NCI-H1694 (cell line): Measurements from ENCODE around the gene CHAC2.
A peak's percentile ranks its signal among the peaks of the same experiment; 100 is the strongest.
"Not testable (repeated sequence)": the region's sequence is repeated elsewhere in the genome, so short reads cannot be mapped to it uniquely, and the experiment has no call there.

ENCODE experiments used
- DNase-seq: peaks from one replicate; lab custom pipeline; 2025; lab: John Stamatoyannopoulos, UW

Gene CHAC2

DNA sequence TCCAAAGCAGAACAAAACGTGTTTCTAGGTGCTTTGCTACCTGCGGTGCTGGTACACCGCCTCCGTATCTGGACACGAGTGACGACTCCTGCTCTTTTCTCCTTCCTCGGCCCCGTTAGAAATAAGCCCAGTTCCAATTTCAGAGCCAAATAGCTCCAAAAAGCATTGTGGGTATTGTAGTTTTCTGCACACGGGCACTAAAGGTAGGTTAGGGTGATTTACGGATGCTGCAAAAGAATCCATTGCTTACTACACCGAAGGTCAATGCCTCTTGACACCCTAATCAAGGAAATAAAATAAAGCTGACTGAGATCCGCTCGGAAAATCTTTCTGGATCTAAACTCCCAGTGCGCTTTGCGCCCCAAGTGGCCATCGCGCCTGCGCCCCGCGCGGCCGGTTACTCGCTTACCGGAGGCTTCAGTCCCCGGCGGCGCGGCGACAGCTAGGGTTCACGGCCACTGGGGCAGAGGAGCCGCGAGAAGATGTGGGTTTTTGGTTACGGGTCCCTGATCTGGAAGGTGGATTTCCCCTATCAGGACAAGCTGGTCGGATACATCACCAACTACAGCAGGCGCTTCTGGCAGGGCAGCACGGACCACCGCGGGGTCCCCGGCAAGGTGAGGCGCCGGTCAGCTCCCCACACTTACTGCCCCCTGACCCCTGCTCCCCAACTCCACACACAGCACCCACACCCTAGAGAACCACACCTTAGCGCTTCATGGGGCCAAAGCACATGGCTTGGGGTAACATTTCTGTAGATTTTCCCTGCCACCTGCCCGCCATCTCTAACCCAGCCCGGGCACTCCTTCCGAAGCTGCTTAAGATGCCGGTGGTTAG lies at the start of gene CHAC2:
CHAC2 (plus strand) TSS at position 400 of the 837 bp plus-strand sequence; CDS start at position 483, 83 bp downstream.
- DNase-seq: peak; percentile 73

DNA sequence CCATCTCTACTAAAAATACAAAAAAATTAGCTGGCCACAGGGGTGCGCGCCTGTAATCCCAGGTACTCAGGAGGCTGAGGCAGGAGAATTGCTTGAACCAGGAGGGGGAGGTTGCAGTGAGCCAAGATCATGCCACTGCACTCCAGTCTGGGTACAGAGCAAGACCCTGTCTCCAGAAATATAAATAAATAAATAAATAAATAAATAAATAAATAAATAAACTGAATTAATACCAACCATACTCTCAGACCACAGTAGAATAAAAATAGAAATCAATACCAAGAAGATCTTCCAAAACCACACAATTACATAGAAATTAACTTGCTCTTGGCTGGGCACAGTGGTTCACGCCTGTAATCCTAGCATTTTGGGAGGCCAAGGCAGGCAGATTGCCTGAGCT lies 46.7 kb upstream of the CHAC2 start:
- DNase-seq: not testable (repeated sequence)

DNA sequence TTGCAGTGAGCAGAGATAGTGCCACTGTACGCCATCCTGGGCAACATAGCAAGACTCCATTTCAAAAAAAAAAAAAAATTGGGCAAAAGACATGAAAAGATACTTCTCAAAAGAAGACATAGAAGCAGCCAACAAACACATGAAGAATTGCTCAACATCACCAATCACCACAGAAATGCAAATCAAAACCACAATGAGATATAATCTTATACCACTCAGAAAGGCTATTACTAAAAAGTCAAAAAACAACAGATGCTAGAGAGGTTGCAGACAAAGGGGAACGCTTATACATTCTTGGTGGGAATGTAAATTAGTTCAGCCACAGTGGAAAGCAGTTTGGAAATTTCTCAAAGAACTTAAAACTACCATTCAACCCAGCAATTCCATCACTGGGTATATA lies 43.1 kb upstream of the CHAC2 start:
- DNase-seq: no peak

DNA sequence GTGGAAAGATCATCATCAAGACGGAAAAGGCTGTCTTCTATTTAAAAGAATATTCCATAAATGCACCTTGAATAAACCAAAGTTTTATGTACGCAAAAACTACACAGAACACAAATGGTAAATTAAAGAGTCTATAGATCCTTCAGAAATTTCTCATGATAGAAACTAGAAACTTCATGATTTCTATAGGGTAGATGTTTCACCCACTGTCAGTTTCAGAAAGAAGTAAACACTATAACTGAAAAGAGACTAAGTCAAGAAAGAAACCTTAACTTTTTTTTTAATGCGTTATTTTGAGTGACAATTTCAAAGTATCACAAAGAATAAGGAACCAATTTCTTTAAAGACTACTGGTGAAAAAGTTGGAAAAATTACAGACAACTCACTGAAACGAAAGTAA lies 41.9 kb upstream of the CHAC2 start:
- DNase-seq: no peak

DNA sequence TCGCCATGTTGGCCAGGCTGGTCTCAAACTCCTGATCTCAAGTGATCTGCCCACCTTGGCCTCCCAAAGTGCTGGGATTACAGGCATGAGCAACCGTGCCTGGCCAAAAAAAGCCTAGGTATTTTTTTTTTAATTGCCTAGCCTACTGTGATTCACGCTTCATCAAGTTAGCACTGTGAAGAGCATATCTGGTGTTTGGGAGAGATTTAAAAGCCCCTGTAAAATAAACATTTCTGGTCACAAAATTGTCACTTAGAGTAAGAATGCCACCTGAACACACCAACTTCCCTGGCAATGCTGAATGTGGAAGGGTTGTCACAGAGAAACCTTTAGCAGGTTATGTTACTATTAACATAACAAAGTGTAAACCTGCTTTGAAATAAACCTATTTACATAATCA lies 39.7 kb upstream of the CHAC2 start:
- DNase-seq: no peak

DNA sequence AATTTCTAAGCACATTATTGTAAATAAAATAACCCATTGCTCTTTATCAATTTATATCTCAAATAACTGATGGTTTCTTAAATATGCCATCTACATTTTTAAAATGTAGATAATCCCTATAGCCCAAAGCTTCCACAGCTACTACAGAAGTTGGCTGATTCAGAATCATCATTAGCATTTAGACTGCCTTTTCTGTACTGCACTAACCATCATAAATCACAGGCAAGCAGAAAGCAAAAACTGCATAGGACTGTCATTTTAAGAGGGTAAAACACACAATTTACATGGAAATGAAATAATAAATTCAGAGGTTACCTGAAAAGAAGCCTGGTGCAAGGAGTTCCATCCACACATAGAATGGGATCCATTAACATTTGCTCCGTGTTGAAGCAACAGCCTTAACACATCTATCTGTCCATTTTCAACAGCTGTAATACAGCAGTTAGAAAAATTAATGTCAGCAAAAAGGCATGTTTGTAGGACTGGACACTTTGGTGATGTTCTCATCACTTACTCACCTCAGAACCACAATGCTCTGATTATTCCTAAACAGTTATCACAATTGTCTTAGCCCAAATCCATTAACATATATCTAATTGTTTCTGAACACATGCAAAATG lies 38.4 kb upstream of the CHAC2 start:
- DNase-seq: no peak

DNA sequence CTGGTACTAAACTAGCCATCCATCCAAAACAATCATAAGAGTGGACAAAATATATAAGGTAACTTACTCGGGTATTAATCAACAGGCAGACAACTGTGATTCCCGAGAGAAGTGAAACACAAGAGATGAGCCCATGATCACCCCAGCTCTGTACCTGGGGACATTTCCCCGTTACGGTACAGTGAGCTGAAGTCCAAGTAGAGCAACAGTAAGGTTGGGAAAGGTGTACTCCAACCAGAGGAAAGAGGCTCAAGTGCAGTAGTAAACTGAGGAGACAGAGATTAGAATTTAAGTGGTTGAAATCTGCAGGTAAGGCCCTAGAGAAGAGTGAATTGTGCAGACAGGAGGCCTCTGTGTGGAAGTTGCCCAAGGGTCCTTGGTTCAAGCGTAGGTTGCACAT lies 30.5 kb upstream of the CHAC2 start:
- no peak for DNase-seq

DNA sequence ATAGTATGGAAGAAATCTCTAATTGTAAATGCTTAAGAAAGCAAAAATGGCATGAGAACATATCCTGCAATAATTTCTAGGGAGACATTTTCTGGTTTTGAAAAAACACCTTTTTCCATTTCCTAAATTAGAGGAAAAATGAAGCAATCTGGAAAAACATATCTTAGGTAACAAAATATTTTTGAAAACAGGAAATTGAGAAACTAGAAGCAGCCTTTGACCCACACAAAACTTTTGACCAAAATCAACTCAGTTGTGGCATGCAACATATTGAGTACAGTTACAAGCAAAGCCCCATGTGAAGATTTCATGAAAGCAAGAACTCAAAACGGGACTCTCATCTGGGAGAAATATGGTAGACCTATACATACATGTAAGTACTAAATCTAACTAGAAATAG lies 28.6 kb upstream of the CHAC2 start:
- DNase-seq: no peak

DNA sequence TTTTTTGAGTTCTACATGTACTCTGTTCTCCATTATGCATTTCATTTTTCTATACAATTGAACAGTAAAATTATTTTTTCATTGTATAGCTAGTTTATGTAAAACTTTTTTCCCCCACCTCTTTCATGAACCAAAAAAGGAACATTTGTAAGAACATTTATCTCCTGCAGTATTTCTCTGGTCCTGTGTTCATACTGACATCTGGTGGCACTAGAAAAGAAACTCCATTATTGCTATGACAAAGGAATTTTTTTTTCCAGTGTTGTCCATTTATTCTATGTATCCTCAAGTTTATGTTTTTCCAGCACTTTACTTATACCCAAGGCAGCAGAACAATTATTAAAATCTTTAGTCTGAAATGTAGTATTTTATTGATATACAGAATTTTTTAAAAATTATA lies 27.4 kb upstream of the CHAC2 start:
- DNase-seq: peak; percentile 25

DNA sequence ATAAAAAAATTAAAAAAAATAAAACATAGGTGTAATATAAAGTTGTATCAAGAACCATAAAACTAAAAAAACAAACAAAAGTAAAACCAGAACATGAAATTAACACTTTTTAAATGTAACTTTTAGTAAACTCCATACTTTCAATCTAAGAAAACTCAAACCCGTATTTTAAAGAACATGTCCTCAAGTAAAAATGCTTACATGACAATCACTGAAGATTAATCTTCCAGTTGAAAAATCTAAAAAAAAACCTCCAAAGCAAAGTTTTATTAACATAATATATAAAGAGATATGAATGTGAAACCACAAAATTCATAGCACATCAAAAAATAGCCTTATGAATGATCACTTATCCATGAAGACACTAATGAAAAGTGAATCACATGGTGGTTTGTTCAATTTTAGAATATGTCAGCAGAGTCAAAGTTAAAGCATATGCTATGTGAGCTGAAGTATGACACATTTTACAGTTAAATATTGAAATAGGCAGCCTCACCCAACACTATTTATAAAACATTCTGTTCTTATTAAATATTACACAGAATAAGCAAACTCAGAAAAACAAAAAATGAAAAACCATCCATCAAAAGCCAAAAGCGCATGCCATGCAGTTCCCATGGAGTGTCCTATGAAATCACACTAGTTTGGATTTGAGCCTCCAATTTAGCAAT lies 23.1 kb upstream of the CHAC2 start:
- no peak for DNase-seq

DNA sequence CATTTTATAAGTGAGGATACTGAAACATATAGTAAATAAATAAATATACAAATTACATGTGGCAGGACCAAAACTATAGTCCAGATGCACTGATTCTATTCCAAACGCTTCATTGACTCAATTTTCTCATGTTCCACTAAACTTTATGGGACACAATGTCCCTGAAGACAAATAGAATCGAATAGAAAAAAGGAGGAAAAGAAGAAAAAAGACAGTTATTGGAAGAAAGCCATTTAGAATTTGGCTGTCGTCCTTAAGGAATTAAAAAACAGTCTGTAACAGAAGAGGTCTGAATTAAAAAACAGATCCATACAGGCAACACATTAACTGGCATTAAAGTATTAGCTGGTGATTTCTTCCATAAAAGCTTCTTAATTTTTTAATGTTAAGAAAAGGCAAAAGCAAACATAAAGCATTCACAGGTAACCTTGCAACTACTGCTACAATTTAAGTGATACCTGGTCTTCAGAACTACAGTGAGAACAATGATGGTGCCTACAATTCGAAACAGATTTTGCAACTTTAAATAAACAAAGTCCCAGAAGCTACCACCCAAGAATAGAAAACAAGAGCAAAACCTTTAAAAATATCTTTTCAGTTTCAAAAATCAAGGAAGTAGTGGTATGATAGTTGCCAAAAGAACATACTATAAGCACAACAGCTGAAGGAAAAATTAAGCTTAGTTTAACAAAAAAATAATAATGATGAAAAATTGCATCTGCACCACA lies 17.4 kb upstream of the CHAC2 start:
- DNase-seq: no peak

DNA sequence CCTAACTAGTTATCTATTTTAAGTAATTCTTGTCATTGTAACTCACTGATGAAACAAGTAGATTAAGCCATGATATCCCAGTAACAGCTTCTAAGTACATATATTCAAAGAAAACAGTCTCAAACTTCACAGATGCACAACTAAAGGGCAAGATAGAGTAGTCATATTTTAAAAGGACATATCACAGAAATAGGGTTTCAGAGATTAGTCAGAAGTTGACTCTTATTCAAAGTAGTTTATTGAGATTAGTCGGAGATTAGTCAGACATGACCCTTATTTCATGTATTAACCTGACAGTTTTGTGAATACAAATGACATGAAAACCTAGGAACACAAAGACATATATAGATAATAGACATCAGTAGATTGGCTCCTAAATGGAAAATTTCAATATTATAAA lies 15.9 kb upstream of the CHAC2 start:
- DNase-seq: no peak

DNA sequence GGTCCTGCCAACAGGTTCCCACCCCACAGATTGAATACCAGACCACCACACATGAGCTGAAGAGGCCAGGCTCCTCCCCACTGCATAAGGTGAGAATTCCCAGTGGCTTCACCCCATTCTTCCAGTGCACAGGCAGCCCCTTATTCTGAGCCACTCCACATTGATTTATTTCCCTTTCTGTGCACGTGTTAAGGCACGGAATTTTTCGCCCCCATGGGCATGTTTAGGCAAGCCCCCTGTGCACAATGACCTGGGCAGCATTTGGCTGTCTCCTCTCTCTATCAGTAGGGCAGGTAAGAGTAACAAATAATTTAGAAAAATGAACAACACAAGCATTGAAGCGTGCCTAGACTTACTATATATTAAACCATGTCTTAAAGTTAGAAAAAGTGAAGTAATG lies 15.2 kb upstream of the CHAC2 start:
- no peak for DNase-seq

DNA sequence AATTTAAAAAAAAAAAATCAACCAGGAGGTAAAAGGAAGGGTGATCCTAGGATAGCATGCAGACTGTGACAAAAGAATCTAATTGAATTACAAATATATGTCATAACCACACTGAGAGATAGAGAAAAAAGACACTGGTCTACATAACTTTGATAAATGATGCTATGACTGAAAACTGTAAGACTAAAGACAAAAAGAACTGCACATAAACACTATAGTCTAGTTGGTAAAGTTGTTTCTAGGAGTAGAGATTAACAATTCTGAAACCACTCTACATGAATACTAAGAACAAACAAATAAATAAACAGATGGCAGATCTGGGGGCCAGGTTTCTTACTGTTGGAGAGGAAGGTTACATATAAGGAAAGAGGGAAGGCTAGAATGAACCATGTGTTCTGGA lies 14.6 kb upstream of the CHAC2 start:
- DNase-seq: no peak

DNA sequence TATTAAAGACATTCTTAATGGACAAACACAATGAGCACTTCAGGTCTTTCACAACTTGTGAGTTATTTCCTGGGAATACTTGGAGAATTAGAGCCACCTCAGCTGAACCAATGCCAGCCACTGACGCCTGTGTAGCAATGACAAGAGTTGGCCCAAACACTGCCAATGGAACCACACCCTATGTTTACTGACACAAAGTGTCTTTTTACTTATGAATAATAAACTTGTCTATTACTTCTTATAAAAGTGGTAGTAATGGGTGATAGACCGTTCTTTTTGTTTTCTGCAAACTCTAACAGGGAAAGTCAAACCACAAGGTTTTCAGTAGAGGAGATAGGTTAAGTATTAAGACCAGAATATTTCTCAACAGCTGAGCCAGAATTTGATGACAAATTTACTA lies 12.5 kb upstream of the CHAC2 start:
- no peak for DNase-seq

DNA sequence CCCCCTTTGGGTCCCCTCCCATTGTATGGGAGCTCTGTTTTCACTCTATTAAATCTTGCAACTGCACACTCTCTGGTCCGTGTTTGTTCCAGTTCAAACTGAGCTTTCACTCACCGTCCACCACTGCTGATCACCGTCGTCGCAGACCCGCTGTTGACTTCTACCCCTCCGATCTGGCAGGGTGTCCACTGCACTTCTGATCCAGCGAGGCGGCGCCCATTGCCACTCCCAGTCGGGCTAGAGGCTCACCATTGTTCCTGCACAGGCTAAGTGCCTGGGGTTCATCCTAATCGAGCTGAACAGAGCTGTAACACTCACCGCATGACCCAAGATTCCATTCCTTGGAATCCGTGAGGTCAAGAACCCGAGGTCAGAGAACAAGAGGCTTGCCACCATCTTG lies 11.0 kb upstream of the CHAC2 start:
- DNase-seq: no peak

DNA sequence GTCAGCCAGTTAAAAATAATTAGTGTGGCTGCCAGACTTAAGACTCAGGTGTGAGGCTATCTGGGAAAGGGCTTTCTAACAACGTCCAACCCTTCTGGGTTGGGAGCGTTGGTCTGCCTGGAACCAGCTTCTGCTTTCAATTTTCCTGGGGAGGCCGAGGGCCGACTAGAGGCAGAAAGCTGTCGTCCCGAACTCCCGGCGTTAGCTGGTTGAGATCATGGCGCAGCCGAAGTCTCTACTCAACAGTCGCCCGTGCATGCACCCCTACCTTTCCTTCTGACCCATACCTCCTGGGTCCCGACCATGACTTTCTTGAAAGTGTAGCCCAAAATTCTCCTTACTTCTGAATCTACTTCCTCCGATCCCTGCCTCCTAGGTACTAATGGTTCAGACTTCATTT lies 10.4 kb upstream of the CHAC2 start:
- DNase-seq: not testable (repeated sequence)

DNA sequence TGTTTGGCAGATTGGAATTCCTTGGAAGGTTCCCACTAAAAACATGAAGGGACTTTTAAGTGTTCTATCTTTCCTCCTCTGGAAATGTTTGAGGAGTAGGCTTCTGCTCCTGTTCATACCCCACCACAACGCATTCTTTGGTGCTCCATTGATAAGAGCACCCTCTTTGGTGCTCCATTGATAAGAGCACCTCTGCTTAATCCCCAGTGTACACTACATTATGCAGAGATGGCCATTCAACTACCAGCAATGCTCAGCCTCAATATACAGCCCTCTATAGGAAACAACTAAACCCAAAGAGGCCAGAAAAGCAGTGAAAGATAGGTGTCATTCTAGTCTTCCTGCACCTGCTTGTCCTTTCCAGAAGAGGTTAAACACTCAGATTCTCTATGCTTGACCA lies 1.8 kb upstream of the CHAC2 start:
- no peak for DNase-seq

DNA sequence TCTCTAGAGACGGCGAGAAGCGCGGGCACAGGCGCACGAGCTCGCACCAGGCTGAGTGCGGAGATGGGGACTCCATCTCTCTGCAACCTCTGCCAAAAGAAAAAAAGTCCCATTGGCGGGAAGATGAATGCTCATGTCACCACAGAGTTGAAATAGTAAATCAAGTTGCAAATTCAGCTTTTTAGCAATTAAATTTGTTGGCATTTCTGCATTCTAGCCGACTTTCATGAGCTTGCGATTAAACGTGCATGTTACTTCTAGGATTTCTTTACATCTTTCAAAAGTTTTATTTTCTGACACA lies 588 bp downstream of the CHAC2 start:
- DNase-seq: peak; percentile 32

DNA sequence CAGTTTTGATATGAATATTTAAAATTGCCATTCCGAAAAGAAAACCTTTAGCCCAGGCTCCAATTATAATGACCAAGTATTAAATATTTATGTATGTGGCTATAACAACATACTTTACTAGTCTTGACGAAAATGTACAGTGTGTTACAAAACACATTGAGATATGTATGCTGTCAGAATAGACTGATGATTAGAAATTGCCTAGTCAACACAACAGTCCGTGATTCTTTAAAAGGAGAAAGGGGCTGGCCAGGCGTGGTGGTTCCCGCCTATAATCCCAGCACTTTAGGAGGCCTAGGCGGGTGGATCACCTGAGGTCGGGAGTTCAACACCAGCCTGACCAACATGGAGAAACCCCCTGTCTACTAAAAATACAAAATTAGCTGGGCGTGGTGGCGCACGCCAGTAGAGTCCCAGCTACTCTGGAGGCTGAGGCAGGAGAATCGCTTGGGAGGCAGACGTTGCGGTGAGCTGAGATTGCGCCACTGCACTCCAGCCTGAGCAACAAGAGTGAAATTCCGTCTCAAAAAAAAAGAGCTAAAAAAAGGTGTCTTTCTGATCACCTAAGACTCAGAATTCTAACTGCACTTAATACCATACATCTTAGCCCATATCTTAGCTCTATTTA lies 1.8 kb downstream of the CHAC2 start:
- DNase-seq: no peak

DNA sequence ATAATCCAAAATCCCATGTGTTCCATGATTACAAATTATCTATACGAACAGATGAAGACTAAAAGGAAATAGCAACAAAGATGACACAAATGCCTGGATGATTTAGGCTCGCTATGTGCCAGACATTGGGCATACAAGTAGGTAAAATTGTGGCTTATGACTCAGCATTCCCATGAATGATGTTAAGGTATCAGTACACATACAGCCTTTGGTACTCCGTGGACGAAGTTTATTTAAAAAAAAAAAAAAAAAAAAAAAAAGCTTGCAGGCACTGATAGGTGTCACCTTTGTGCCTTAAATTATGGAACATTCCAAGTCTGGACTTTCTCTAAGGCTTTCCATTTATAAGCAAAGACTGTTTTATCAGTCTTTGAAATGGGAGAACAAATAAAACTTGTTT lies 2.7 kb downstream of the CHAC2 start:
- no peak for DNase-seq

DNA sequence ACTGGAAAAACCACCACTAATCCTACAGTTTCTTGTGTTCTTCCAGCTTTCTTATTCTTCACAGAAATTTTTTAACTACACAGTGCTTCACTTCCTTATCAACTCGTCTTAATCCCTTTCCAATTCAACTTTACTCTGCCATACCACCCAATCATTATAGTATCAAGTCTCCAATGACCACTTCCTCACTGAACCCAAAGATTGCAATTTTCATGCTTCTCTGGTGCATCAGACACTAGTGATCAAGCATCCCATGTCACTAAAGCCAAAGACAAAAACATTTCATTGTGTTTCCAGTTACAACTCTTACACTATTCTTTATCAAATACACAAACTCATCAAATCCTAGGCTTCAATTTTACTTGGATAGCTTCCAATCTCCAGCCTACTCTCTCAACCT lies 9.5 kb downstream of the CHAC2 start:
- no peak for DNase-seq
